ENCODE data around the gene IFNG-AS1.

The IFNG-AS1 gene

GRCh38 chr12:67996347-67996746 lies 7.1 kb downstream of the IFNG-AS1 start:
- no peak for DNase-seq

- no peak for DNase-seq
Observed at GRCh38 chr12:67998379-67998778, 9.1 kb downstream of the IFNG-AS1 start.

DNA sequence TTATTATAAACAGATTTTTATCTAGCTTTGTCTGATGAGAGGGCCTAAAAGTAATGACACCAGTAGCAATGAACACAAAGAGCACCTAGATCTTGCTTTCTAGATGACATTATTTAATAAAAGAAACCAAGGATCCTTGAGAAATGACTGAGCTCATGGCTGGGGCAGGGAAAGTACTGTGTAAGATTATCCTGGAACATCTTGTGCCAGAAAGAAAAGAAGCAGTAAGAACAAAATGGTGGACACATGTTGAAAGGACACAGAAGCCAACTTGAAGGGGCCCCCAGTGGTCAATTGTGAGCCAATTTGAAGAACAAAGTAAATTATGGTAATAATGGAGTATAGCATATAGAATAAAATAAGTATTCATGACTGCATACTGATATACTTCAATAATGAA lies 10.0 kb downstream of the IFNG-AS1 start:
- DNase-seq: no peak

- DNase-seq: peak in 1 of 3 donors; percentile 6
Observed at GRCh38 chr12:68001486-68002466, 12.5 kb downstream of the IFNG-AS1 start.

DNA sequence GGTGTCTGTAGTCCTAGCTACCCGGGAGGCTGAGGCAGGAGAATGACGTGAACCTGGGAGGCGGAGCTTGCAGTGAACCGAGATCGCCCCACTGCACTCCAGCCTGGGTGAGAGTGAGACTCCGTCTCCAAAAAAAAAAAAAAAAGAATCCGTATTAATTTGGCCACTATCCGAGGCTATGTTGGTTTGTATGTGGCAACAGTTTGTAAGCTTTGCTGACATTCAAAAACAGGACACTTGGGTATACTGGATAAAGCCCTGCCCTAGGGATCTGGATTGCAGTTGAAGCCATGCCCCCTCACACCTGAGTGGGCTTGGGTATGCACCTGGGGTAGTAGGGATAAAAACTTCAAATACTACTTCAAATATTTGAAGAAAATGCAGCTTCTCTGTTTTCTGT lies 14.5 kb downstream of the IFNG-AS1 start:
- no peak for DNase-seq

DNA sequence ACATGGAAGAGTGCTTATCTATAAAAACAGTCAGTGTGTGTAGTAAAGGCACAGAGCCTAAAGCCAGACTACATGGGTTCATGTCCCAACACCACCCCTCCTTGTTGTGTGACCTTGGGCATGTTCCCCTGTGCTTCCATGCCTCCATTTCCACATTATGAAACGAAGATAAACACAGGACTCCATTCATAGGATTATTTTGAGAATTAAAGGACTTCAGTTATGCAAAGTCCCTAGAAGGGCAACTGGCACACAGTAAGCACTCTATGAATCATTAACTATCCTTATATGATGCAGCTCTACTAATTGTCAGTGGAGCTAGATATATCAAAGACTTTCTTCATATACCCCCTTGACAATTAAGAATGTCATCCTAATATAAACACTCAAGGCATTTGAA lies 17.8 kb downstream of the IFNG-AS1 start:
- DNase-seq: no peak

DNA sequence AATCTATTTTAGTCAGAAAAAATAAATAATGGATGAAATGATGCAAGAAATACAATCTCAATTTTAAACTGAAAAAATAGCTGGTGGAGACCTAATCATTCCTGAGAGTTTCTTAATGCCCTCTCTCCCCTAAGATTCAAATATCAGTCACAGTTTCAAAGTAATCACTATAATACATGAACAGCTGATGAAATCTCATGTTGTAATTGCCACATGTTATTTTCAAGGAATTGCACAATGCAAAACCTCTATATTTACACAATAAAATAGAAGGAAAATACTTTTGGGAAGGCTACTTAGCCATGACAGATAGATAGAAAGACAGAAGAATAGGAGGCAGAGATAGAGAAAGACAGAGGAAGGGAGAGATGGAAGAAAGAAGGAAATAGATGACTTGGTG lies 18.2 kb downstream of the IFNG-AS1 start:
- DNase-seq: peak in 2 of 3 donors; percentile 16 to 20

DNA sequence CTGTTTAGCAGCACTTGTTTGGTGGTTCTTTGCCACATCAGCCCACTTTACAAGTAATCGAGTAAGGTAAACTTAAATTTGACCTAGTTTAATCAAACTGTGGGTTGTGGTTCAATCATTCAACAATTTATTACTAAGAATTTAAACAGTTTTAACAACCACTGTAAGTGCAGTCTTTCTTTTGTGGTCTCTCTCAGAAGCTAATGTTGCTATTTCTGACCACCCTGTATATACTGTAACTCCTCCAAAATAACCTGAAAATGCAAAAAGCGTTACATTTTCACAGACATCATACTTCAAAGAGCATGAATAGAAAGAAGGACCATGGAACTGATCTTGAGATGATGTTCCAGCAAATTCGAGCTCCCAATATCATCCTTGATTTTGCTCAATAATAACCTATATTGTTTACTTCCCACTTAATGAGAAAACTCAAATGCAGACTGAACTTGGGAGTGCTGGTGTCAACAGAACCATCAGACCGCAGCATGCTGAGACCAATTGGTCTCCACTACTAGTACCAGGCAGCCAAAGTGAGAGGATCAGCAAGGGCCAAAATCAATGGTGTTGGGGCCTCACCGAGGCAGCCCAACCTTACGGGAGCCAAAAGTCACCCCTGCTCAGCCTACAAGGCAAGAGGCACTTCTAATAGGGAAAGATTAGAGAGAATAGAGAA lies 22.1 kb downstream of the IFNG-AS1 start:
- no peak for DNase-seq

DNA sequence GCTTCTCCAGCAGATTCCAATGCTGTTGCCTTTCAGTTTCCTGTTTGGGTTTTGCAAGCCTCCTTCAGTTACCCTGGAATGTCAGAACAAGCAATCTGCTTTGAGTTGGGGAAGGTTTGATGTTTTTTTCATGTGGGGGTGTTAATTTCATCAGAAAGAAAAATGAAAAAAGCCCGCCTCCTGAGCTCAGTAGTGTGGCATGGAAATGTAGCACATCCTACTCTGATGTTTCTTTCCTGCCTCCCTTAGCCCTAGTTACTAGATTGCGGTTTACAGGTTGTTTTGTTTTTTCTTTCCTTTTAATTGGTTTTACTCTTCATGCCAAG lies 22.6 kb downstream of the IFNG-AS1 start:
- DNase-seq: no peak

- DNase-seq: no peak
Observed at GRCh38 chr12:68012712-68013111, 23.5 kb downstream of the IFNG-AS1 start.

- DNase-seq: no peak
Observed at GRCh38 chr12:68013181-68013580, 23.9 kb downstream of the IFNG-AS1 start.

GRCh38 chr12:68016136-68016535 lies 26.9 kb downstream of the IFNG-AS1 start:
- DNase-seq: no peak

GRCh38 chr12:68018315-68018714 lies 29.1 kb downstream of the IFNG-AS1 start:
- no peak for DNase-seq

DNA sequence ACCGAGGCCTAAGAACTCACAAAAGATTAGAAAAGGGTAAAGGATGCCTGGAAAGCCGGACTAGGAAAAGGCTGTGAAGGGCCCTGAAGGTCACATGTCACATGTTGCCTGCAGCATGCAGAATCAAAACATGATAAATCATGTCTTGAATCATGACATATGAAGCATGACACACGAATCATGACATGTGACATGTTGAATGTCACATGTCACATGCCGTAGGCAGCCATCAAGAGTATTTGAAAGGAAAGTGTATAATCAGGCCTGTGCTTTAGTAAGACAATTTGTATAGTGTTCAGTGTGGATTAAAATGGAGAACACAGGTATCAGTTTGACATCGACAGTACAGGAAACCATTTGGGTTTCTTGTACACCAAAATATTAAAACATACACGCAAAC lies 30.8 kb downstream of the IFNG-AS1 start:
- DNase-seq: no peak

- DNase-seq: no peak
Observed at GRCh38 chr12:68020699-68021098, 31.5 kb downstream of the IFNG-AS1 start.

DNA sequence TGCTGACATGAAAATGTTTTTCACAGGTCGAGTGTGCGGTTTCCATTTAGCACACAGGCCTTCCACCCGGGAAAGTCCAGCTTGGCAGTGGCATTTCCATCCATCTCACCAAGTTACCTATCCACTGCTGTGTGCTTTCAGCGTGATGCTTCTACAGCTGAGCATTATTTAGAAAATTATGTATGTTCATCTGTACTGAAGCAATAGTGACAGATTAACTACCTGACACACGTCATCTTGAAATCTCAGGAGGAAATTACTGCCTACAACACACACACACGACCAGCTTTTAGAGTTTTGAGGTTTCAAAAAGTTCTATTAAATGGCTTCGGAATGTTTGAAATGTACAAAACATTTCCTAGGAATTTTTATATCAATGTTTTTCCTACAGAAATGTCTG lies 39.4 kb downstream of the IFNG-AS1 start:
- no peak for DNase-seq

DNA sequence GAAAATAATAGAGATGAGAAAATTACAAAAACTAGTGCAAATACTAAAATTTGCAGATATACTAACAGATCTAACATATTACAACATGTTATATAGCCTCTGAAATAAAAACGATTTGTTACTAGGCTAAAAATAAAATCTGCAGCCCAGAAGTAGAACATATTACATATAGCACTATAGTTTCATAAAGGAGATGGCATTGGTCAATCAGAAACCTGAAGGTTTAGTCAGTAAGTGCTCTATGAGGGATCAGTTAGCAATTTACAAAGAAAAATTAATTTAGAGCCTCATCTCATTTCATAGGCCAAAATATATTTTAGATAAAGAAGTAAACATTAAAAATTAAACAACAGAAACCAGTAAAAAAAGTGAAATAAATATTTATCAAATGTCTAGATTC lies 41.0 kb downstream of the IFNG-AS1 start:
- DNase-seq: no peak

DNA sequence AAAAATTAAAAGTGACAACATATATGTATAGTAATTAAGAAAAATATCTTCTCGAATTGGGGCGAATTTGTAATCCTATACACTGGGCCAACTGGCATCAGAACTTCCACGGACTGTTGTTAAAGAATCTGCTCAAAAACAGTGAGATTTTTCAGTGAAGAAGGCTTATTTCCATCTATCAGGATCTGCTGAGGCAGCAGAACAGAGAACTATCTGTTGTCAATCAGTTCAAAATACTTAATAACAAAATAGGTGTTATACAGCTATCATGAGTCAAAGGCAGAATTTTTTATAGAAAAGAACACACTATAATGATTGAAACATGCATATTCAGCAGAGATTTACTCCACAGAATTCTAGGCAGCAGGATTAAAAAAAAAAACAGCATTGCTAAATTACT lies 41.9 kb downstream of the IFNG-AS1 start:
- DNase-seq: no peak

DNA sequence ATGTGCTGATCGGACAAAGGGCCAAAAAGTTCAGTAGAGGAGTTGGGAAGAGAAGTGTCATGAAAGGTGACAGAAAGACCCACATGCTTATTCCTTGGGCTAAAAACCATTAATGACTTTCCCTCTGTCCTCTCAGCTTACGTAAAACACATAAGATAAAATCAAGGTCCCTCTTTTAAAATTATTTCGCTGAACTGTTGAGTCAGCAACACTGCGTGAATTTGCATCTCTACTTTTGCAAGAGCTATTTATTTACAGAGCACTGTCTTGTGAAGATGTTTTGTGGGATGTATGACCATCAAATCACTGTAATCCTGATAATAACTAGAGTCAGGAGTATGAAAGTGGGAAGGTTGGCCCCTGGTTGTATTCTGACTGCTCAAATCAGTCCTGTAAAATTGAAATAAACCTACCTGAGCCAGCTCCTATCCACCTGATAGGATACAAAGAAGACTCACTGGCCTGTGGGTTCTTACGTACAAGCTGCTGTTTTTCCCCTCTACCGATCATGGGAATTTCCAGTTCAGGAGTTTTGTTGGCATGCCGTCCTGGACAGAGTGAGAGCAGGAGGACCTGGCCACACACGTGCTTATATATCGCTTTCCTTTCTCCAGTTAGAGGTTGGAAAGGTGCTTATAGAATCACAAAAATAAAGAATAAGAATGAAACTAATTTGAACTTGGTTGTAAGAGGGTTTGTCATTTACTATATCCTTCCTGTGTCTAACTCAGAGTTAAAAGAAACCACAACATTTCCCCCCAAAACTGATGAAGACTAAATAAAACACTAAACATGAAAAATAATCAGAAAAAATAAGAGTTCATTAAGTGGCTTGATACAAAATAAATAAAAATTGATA lies 42.9 kb downstream of the IFNG-AS1 start:
- no peak for DNase-seq

DNA sequence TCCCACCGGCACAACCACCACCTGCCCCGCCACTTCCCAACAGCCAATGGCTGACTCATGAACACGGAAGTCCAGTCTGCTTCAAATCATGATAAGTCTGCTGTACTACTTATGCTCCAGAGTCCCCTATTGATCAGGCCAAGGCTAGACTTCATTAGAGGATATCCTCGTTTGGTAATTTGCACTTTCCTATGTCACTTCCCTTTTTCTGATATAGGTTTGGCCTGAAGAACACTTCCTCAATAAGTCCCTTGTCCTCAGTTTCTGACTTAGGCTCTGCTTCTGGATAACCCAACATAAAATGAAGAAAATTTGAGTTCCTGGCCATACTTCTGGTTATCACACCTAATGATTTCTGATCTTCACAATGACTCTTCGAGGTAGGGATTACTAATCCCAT lies 45.3 kb downstream of the IFNG-AS1 start:
- DNase-seq: peak in 1 of 3 donors; percentile 9

- no peak for DNase-seq
Observed at GRCh38 chr12:68036642-68037041, 47.4 kb downstream of the IFNG-AS1 start.

DNA sequence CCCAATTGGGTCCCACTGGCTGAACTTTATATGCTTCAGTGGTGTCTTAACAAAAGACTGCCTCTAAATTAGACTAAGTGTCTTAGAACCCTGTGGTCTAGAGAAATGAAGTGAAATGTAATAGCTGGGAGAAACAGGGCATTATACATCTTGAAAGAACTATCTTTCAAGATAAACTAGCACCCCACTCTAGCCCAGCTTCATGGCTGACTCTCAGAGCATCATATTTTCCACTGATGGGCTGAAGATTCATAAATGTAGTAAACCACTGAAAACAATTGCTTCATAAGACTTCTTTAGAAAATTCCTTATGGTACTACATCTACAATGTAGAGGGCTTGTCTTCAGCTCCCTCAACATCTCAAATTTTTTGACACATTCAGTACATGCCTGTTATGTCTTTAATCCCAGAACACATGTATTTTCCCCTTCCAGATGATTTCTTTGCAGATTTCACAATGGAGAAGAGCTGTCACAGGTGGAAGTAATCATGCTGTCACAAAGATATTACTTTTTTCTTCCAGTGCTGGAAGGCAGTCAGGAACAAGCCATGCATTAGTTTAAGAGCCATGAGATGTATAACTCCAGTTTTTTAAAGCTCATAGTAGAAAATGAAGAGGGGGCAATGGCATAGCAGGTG lies 48.5 kb downstream of the IFNG-AS1 start:
- DNase-seq: no peak

DNA sequence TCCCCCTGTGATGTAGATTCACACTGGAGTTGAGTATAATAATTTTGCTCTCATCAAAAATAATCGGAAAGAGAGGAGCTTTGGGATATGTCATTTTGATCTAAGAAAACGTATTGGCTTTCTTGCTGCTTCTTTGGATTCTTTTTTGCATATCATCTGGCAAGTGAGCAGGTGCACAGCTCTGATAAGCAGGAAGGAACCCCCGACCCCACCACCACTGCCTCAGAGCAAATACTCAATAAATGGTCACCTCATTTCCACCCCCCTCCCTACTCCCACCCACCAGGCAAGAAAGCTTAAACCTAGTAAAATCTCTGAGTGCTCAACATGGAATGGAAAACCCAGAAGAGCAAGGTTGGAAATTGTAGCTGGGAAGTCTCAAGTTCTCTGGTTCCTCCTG lies 49.4 kb downstream of the IFNG-AS1 start:
- DNase-seq: no peak
